C4-2B (cell line): ENCODE data around the gene NUDT11.
"Not testable (repeated sequence)": the region's sequence is repeated elsewhere in the genome, so short reads cannot be mapped to it uniquely, and the experiment has no call there.

Source experiments
- ZFX ChIP-seq: fragments of 450-650 bp; IDR thresholded peaks from 2 replicates; pipeline ENCODE4 v1.6.1; 2017
- TF ChIP-seq, protein P1 (sequence below): fragments of 450-650 bp; conservative IDR thresholded peaks from 2 replicates; pipeline ENCODE4 v1.5.1; 2017; ENCODE audit warnings: mild to moderate bottlenecking

DNA sequence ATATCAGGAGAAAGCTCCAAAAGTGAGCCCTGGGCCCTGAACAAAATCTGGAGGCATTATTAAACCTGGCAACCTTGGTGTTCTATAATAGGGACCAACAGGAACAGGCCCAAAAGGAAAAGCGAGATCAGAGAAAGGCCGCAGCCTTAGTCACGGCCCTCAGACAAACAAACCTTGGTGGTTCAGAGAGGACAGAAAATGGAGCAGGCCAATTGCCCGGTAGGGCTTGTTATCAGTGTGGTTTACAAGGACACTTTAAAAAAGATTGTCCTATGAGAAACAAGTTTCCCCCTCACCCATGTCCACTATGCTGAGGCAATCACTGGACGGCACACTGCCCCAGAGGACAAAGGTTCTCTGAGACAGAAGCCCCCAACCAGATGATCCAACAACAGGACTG, 14.0 kb downstream of the NUDT11 start:
- TF ChIP-seq, protein P1, sequence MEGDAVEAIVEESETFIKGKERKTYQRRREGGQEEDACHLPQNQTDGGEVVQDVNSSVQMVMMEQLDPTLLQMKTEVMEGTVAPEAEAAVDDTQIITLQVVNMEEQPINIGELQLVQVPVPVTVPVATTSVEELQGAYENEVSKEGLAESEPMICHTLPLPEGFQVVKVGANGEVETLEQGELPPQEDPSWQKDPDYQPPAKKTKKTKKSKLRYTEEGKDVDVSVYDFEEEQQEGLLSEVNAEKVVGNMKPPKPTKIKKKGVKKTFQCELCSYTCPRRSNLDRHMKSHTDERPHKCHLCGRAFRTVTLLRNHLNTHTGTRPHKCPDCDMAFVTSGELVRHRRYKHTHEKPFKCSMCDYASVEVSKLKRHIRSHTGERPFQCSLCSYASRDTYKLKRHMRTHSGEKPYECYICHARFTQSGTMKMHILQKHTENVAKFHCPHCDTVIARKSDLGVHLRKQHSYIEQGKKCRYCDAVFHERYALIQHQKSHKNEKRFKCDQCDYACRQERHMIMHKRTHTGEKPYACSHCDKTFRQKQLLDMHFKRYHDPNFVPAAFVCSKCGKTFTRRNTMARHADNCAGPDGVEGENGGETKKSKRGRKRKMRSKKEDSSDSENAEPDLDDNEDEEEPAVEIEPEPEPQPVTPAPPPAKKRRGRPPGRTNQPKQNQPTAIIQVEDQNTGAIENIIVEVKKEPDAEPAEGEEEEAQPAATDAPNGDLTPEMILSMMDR: not testable (repeated sequence)
- not testable (repeated sequence) for TF ChIP-seq ZFX
